Panc1 (cell line): ENCODE results near the gene GID8. TPM values are rescaled to one million over a fixed set of nuclear protein-coding genes. Genes with fewer than 3 reads are reported as not detected.

Experiments used
- ATAC-seq: fragments of 200-7000 bp; cut with Tn5 transposase; 2 replicates; pipeline ENCODE4 v1.9.1; 2020; ENCODE audit warnings: mild to moderate bottlenecking, moderate library complexity
- BruUV-seq: library from RNA; stranded (reverse); fragments of 400-500 nt; replicated peaks from 2 replicates; lab custom pipeline; 2021; lab: Mats Ljungman, UMichigan
- CTCF ChIA-PET: fragments of 300-600 bp; sonication (Branson Sonifier 250); formaldehyde crosslinking; loops from one replicate; lab custom pipeline; 2022; ENCODE audit warnings: antibody characterized with exemption; lab: Charles Lee
- POLR2A ChIA-PET: fragments of 300-600 bp; sonication (Branson Sonifier 250); formaldehyde crosslinking; loops from one replicate; lab custom pipeline; 2022; ENCODE audit warnings: antibody characterized with exemption; lab: Charles Lee
- DNase-seq: peaks from one replicate; pipeline ENCODE4 v3.0.0-alpha.2; 2010; ENCODE audit warnings: low read depth, low spot score
- H3K27ac ChIP-seq: 2 replicates; pipeline ENCODE4 v1.5.1; 2011; ENCODE audit warnings: mild to moderate bottlenecking, low read length, inconsistent platforms
- H3K27me3 ChIP-seq: fragments of 200-500 bp; sonication (Bioruptor generic); 2 replicates; pipeline ENCODE4 v1.6.0; 2014; ENCODE audit warnings: low read length, inconsistent platforms; ENCODE audit not compliant: control insufficient read depth, insufficient read depth
- H3K36me3 ChIP-seq: fragments of 200-500 bp; sonication (Bioruptor generic); 2 replicates; pipeline ENCODE4 v1.5.1; 2014; ENCODE audit warnings: inconsistent platforms, mild to moderate bottlenecking, low read length, moderate library complexity; ENCODE audit not compliant: control insufficient read depth, insufficient read depth
- H3K4me1 ChIP-seq: 2 replicates; pipeline ENCODE4 v1.5.1; 2011; ENCODE audit warnings: inconsistent platforms, mild to moderate bottlenecking, low read length, moderate library complexity; ENCODE audit not compliant: control insufficient read depth, insufficient read depth
- H3K4me3 ChIP-seq, 2 experiments: 2 replicates each; pipeline ENCODE4 v1.5.1; 2011 to 2012; ENCODE audit warnings: low read depth in 2 of 2, low read length in 2 of 2, mild to moderate bottlenecking in 2 of 2, inconsistent platforms in 1 of 2, moderate library complexity in 1 of 2
- H3K9me3 ChIP-seq: fragments of 200-500 bp; sonication (Bioruptor generic); 2 replicates; pipeline ENCODE4 v1.5.1; 2014; ENCODE audit warnings: low read depth, mild to moderate bottlenecking, inconsistent platforms, low read length, moderate library complexity; ENCODE audit not compliant: control insufficient read depth, insufficient read depth
- CTCF ChIP-seq: fragments of 450-650 bp; IDR thresholded peaks from 2 replicates; pipeline ENCODE4 v1.5.1; 2017; ENCODE audit warnings: mild to moderate bottlenecking
- POLR2AphosphoS5 ChIP-seq: IDR thresholded peaks from 2 replicates; pipeline ENCODE4 v1.6.1; 2012; ENCODE audit warnings: mild to moderate bottlenecking, low read depth, low read length, moderate library complexity
- REST ChIP-seq, 2 experiments: IDR thresholded peaks; 2 replicates each; pipeline ENCODE4 v1.6.1; 2011 to 2012; ENCODE audit warnings: low read depth in 2 of 2, control low read depth in 1 of 2, low read length in 1 of 2, mild to moderate bottlenecking in 1 of 2, moderate library complexity in 1 of 2; ENCODE audit not compliant: insufficient read depth in 1 of 2
- SIN3A ChIP-seq: IDR thresholded peaks from 2 replicates; pipeline ENCODE4 v1.6.1; 2012; ENCODE audit warnings: low read depth, mild to moderate bottlenecking, low read length, moderate library complexity, borderline replicate concordance; ENCODE audit not compliant: insufficient read depth
- TCF7L2 ChIP-seq: IDR thresholded peaks from 2 replicates; pipeline ENCODE4 v1.6.1; 2011; ENCODE audit warnings: mild to moderate bottlenecking, low read depth, low read length, inconsistent platforms
- in situ Hi-C: cut with HindIII; loops from 2 replicates; pipeline ENCODE4 v1.10.0; 2016; ENCODE audit warnings: low sequenced_read_pairs, low pct_unique_long_range_greater_than_20kb
- intact Hi-C: fragments of 100-400 bp; cut with micrococcal nuclease; formaldehyde crosslinking; loops from one replicate; pipeline ENCODE4 v1.10.0; 2022; ENCODE audit not compliant: unreplicated experiment
- total RNA-seq: library from RNA; stranded (reverse); gene quantifications from one replicate; pipeline ENCODE4 v1.2.1, GENCODE V29; 2021; ENCODE audit not compliant: unreplicated experiment

Gene GID8
- total RNA-seq, 1 experiment from 2014 or later, result 37.3 TPM

GRCh38 chr20:62944184-62944583 lies 6.2 kb downstream of the GID8 start:
- no peaks in the 10 kb centered on the region for H3K27me3 ChIP-seq
- POLR2A ChIA-PET, result no interaction called here
- H3K4me3 ChIP-seq, result no peak overlapping the region
- DNase-seq, result no peak
- in situ Hi-C loops (no loop called here), intact Hi-C loops (no loop called here)
- TF ChIP-seq POLR2AphosphoS5, result no peak
- TF ChIP-seq CTCF, result no peak
- no peak for TF ChIP-seq TCF7L2
- no peak for TF ChIP-seq SIN3A
- TF ChIP-seq REST (IDR thresholded peaks at IDR 0.05; ENCODE audit: insufficient read depth in 1 of 2, low read depth in 2 of 2, low read length in 1 of 2), result no peak
- BruUV-seq, result no TSS peak
- ATAC-seq, result no peak
- peaks cover 13% of the 10 kb centered on the region for H3K36me3 ChIP-seq
- no peaks in the 10 kb centered on the region for H3K9me3 ChIP-seq
- peaks cover 9% of the 10 kb centered on the region for H3K4me1 ChIP-seq
- no peak overlapping the region for H3K27ac ChIP-seq
- CTCF ChIA-PET, result no interaction called here

GRCh38 chr20:62944746-62945145 lies 6.8 kb downstream of the GID8 start:
- peaks cover 3% of the 10 kb centered on the region for H3K4me1 ChIP-seq
- H3K4me3 ChIP-seq, result no peak overlapping the region
- ChIA-PET CTCF (no interaction called here), POLR2A (no interaction called here)
- H3K36me3 ChIP-seq, result peaks cover 13% of the 10 kb centered on the region
- no peak overlapping the region for H3K27ac ChIP-seq
- ATAC-seq (no peak), DNase-seq (no peak)
- BruUV-seq, result no TSS peak
- H3K27me3 ChIP-seq, result no peaks in the 10 kb centered on the region
- intact Hi-C loops, result no loop called here
- no peaks in the 10 kb centered on the region for H3K9me3 ChIP-seq
- in situ Hi-C loops, result no loop called here
- TF ChIP-seq SIN3A (no peak), POLR2AphosphoS5 (no peak), REST (IDR thresholded peaks at IDR 0.05; ENCODE audit: insufficient read depth in 1 of 2, low read depth in 2 of 2, low read length in 1 of 2) (no peak), TCF7L2 (no peak), CTCF (no peak)
